ENCODE results near the gene DPEP2NB. TPM values are rescaled to one million over a fixed set of nuclear protein-coding genes. Genes with fewer than 3 reads are reported as not detected.
"Not testable (repeated sequence)": the region's sequence is repeated elsewhere in the genome, so short reads cannot be mapped to it uniquely, and the experiment has no call there.

Gene DPEP2NB
- total RNA-seq, 1 donor from 2014 or later: under 0.01 TPM

DNA sequence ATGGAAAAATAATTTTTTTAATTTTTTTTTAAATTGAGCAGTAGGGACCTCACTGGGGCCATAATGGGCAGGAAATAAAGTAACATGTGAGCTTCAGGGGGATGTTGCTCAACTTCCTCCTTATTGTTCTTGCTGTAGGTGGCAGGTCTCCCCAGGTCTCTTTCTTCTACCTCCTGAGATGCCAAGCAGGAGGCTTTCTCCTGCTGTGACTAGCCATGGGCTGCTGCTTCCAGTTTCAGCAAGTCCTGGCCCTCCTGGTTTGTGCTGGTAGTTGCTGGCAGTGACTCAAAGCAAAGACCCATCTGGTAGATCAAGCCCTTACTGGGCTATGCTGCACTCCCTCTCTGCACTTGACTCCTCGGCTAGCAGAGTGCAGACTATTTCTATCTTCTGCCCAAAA is 2.3 kb downstream of the DPEP2NB start:
- peak; percentile 53 to 72 for DNase-seq (ENCODE audit: low read depth in 2 of 2)

DNA sequence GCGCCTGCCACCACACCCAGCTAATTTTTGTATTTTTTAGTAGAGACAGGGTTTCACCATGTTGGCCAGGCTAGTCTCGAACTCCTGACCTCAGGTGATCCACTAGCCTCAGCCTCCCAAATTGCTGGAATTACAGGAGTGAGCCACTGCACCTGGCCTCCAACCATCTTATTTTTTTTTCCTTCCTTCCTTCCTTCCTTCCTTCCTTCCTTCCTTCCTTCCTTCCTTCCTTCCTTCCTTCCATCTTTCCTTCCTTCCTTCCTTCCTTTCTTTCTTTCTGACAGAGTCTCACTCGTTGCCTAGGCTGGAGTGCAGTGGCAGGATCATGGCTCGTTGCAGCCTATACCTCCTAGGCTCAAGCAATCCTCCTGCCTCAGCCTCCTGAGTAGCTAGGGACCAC is 5.8 kb downstream of the DPEP2NB start:
- not testable (repeated sequence) for DNase-seq (ENCODE audit: low read depth in 2 of 2)

DNA sequence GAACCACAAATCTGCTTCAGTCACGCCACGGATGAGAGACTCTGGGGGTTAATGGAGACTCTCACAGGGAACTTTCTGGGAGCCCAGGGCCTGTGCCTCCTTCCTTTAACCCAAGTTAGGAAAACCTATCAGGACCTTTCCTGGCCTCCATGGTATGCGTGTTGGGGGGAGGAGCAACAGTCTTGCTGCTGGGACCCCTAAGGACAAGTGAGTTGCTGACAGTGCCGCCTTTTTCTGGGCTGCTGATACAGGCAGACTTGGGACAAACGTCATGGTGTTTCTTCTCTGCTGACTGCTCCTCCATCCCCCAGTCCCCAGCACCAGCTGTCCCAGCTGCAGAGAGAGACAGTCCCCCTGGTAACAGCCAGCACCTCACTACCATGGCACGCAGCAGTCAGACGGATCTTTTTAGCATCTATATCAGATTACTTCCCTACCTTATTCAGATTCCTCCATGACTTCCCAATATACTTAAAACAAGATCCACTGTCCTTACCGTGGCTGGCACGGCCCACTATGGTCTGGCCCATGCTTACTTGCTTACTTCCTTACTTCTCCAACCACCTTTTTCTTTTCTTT is 6.5 kb downstream of the DPEP2NB start:
- DNase-seq (ENCODE audit: low read depth in 2 of 2): no peak

DNA sequence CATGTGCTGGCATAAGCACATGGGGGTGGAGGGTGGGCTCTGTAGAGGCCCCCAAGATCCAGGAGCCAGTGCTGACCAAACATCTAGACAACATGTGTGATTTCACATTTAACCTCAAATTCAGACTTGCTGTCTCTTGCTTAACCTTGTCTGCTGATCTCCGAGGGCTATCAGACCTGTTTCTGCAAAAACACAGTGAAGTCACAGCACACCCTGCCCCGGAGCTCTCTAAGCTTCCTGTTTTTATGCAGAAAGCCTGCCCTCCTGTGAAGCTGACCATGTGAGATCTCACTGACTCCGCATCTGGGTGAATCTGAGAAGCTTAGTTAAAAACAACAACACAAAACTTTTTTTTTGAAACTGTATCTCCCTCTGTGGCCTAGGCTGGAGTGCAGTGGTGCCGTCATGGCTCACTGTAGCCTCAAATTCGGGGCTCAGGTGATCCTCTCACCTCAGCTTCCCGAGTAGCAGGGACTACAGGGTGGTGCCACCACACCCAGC is 9.9 kb downstream of the DPEP2NB start:
- peak; percentile 86 to 95 for DNase-seq (ENCODE audit: low read depth in 2 of 2)

DNA sequence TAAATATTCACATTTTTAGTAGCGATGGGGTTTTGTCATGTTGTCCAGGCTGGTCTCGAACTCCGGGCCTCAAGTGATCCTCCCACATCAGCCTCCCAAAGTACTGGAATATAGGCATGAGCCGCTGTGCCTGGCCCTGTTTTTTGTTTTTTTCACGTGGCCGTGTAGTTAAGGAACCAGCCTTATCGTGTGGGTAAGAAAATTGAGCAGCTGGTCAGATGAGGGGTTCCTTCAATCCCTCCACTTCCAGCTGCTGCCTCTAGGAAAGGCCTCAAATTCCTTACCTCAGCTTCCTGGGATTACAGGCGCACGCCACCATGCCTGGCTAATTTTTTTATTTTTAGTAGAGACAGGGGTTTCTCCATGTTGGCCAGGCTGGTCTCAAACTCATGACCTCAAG is 10.5 kb downstream of the DPEP2NB start:
- DNase-seq (ENCODE audit: low read depth in 2 of 2): no peak

DNA sequence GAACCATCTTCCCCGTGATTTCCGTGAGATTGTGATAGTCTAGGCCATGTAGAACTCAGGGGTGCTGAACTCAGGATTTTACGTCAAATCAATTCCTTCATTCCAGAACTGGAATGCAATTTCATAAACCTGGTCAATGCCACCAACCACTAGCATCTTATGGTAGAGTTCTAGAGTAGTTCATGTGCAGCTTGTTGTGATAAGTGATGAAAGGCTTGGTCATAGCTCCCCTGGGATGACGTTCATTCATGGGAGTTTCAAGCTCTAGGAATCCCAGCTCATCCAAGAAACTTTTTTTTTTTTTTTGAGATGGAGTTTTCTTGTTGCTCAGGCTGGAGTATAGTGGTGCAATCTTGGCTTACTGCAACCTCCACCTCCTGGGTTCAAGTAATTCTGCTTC is 12.7 kb downstream of the DPEP2NB start:
- no peak for DNase-seq (ENCODE audit: low read depth in 2 of 2)

DNA sequence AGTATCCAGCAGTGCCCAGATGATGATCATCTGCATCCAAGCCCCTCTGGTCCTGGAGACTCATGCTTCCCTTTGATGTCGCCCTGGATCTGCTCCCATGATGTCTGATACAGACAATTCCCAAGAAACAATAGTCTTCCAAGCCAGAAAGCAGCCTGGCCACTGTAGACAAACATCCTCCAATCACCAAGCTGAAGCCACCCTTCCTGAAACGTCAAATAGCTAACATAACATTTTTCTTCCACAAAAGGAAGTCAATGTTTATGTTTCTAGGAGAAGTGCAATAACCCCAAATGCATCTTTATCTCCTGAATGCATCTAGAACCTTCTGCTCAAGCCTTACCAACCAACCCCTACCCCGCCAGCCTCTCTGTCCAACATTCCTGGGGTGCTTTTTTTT is 15.3 kb downstream of the DPEP2NB start:
- DNase-seq (ENCODE audit: low read depth in 2 of 2): peak in 1 of 2 donors; percentile 76

DNA sequence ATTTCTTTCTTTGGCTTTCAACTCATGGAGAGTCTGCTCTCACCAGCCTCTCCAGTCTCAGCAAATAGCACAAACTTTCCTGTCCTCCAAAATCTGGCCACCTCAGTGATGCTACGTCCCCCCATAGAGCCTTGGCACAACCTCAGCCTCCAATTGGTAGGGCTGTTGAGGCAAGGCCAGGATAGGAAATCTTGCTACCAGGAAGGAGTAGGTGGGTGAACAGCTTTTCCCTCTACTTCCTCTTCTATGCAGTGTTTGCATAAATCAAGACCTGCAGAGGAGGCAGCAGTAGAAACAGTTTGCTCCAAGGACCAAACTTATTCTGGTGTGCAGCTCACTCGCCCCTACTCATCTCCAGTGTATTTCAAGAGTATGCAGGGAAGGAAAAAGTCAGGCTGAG is 15.7 kb downstream of the DPEP2NB start:
- DNase-seq (ENCODE audit: low read depth in 2 of 2): no peak

DNA sequence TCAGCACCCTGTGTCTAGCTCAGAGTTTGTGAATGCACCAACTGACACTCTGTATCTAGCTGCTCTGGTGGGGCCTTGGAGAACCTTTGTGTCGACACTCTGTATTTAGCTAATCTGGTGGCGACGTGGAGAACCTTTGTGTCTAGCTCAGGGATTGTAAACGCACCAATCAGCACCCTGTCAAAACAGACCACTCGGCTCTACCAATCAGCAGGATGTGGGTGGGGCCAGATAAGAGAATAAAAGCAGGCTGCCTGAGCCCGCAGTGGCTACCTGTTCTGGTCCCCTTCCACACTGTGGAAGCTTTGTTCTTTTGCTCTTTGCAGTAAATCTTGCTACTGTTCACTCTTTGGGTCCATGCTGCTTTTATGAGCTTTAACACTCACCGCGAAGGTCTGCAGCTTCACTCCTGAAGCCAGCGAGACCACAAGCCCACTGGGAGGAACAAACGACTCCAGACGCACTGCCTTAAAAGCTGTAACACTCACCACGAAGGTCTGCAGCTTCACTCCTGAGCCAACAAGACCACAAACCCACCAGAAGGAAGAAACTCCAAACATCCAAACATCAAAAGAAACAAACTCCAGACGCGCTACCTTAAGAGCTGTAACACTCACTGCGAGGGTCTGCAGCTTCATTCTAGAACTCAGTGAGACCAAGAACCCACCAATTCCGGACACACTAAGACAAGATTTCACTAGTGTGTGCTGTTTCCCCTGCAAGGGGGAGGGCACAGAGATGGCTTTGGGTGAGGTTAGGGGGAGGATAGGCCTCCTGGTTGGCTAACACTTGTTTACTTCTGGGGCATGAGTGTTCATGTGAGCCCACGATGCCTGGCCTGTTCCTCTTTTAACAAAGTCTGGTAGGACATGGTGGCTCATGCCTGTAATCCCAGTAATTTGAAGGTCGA is 16.7 kb downstream of the DPEP2NB start, which contains the start of gene DPEP2:
DPEP2 (minus strand) TSS at position 706 of the 910 bp plus-strand sequence. CDS start 6,272 bp downstream, outside the sequence.
- not testable (repeated sequence) for DNase-seq (ENCODE audit: low read depth in 2 of 2)

DNA sequence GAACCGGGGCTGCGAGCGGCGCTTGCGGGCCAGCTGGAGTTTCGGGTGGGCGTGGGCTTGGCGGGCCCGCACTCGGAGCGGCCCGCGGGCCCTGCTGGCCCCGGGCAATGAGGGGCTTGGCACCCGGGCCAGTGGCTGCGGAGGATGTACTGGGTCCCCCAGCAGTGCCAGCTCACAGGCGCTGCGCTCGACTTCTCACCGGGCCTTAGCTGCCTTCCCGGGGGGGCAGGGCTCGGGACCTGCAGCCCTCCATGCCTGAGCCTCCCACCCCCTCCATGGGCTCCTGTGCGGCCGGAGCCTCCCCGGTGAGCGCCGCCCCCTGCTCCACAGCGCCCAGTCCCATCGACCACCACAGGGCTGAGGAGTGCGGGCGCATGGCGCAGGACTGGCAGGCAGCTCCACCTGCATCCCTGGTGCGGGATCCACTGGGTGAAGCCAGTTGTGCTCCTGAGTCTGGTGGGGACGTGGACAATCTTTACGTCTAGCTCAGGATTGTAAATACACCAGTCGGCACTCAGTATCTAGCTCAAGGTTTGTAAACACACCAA is 17.4 kb downstream of the DPEP2NB start:
- DNase-seq (ENCODE audit: low read depth in 2 of 2): not testable (repeated sequence)

DNA sequence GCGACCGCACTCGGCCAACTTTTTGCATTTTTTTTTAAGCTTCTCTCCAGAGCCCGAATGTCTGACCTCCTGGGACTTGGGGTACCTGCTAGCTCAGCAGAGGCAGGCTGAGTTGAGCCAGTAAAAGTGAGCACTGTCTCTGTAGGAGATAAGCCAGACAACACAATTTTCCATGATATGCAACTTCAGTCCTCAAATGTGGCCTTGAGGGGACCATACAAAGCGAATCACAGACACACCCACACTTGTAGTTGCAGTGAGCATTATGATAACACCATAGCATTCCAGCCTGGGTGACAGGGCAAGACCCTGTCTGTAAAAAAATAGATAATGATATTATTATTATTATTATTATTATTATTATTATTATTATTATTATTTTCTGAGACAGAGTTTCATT is 19.0 kb downstream of the DPEP2NB start:
- DNase-seq (ENCODE audit: low read depth in 2 of 2): no peak

DNA sequence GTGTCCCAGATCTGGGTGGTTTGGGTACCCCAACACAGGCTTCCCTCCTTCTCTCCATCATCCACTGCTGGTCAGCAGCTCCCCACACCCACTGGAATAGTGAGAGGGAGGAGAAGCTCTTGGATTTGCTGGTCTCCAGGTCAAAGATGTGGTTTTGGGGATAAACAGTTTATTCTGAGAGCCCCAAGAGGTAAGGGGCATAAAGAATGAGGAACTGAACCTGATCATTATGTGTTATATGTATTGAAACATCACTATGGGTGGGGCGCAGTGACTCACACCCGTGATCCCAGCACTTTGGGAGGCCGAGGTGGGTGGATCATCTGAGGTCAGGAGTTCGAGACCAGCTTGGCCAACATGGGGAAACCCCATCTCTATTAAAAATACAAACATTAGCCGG is 20.3 kb downstream of the DPEP2NB start:
- DNase-seq (ENCODE audit: low read depth in 2 of 2): no peak

DNA sequence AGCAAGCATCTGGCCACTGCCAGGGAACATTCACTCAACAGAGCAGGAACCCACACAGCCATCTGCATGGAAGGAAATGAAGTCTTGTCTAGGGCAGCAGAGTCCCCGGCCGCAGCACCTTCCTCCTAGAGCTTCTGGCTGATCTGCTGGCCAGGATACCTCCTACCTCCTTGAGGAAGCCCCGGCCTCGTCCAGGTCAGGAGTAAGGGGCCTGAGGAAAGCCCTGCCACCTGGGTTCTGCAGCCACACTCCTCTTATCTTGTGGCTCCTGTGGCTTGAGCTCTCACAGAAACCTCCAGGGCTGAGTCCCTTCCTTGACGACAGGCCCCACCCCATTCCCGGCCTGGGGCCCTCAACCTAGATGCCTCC is 21.7 kb downstream of the DPEP2NB start:
- DNase-seq (ENCODE audit: low read depth in 2 of 2): not testable (repeated sequence)

DNA sequence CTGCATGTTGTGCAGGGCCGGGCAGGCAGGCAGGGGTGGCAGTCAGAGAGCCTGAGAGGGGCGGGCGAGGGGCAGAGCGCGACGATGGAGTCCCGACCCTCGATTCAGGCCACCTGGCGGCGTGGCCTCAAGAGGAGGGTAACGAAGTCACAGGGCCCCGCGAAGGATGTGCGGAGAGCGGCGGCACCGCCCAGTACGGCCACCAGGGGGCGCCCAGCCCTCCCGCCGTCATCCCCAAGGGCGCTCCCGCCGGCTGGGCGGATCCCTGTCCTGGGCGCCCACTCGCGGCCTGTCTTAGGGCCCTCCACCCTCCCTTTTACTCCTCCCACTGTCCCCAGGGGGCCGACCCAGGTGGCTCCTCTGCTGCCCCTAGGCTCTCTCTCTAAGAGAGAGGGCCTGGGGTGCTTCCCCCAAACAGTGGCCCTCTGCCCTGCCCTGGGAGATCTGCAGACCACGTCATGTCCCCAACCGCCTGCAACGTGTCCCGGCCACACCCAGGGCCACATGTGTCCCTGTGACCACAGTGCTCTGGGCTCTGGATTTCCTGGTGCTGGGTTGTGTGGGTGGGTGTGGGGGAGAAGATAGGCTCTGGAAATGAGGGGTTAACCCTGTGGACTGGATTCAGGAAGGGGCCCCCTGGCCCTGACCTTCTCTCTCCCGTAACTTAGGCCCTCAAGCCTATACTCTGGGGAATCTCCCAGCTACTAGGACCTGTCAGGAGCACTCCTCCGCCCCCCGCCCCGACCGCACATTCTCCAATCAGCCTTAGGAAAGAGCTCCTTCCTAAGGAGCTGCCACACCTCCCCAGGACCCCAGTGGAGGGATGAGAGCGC is 22.3 kb downstream of the DPEP2NB start:
- DNase-seq (ENCODE audit: low read depth in 2 of 2): peak; percentile 70 to 80

DNA sequence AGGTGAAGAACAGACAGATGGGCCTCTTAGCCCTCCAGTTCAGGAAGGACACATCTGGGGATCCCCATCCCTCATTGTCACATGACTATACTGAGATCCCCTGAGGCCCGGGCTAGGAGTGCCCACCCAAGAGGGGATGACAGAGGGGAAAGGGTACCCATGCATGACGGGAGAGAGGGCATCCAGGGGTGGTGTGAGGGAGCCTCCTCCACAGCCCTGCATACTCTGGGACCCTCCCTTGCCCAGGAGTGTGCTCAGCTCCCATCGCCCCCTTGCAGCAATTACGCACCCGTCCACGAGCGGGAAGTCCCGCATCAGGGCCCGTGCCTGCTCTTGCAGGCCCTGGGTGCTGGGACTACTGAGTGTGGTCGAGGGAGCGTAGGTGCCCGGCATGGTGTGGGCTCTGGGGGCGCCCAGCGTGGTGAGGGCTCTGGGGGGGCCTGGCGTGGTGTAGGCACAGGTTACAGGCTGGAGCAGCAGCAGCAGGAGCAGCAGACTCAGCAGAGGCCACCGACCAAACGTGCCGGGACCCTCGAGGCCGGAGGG is 23.0 kb downstream of the DPEP2NB start:
- no peak for DNase-seq (ENCODE audit: low read depth in 2 of 2)

DNA sequence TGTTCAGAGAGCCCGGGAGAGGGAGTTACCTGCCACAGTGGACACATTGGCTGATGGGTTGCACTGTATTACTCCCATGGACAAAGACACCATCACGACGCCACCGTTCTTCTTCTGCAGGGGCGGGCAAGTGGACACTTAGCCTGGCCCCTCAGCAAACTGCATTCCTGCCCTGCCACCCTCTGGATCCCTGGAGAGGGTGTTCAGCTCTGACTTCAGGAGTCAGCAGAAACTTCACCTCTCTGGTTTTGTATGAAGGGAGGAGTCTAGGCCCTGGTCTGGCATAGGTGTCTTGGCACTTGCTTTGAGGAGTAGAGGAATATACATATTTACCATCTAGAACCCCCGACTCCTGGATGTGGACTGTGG is 25.7 kb downstream of the DPEP2NB start:
- no peak for DNase-seq (ENCODE audit: low read depth in 2 of 2)

DNA sequence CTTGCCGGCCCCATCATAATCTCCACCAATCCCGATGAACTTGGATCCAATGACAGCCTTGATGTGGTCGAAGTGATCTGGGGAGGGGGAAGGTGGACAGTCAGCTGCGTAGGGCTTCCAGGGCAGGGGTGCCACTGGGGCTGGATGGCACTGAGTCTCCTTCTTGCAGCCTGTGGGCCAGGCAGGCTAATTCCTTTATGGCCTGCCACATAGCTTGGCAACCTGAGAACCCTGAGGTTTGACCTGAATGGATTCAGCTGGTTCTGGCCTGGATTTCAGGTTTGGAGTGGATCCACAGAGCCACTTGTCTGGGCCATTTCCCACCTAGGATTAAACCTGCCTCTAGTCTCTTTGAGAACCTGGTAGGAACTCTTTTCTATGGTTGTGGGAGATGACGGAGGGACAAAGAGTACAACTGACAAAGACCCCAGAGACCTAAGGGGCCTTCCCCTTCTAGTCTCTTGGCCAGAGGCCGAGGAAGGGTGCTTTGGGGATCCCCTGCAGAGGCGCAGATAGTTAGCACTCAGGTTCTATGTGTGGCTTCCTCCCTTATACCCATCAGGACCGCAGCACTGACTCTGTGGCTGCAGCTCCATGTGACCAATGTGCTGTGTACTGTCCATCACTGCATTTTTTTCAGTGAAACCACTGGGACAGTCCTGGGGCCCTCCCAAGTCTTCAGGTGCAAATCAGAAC is 26.2 kb downstream of the DPEP2NB start:
- DNase-seq (ENCODE audit: low read depth in 2 of 2): no peak

DNA sequence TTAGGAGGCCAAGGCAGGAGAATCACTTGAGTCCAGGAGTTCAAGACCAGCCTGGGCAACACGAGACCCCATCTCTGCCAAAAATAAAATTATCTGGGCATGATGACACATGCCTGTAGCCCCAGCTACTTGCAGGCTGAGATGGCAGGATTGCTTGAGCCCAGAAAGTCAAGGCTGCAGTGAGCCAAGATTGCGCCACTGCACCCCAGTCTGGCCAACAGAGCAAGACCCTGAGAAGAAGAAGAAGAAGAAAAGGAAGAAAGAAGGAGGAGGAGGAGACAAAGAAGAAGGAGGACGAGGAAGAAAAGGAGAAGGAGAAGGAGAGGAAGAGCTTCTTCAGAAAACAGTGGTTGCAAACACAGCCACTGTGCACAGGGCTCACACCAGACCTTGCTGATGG is 27.0 kb downstream of the DPEP2NB start:
- no peak for DNase-seq (ENCODE audit: low read depth in 2 of 2)

DNA sequence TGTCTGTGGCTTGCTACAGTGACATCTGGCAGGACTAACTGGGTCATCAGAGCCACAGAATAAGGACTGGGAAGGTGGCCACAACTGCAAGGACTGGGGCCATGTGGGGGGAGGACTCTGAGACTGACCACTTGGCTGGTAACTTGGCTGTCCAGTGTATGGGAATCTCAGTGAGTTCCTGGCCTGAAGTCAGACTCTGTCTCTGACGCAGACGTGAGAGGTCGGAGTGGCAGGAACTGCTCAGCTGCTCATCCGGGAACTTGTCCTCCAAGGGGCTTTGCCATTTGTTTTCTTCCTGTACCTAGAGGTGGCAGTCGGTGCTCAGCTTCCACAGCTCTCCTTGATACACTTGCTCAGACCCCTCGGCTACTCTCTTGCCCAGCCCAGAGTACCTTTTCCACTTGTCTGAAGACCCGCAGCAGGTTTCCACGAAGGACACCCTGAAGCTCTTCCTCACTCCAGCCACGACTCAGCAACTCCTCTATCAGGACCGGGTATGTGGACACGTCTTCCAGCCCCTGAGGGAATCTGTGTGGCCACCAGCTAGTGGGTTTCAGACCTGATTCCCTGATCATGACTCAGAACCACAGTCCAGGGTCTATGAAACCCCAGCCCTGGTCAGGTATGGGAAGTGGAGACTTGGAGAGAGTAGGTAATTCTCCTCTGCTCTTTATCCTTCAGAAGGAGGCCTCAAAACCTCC is 28.1 kb downstream of the DPEP2NB start:
- peak in 1 of 2 donors; percentile 64 for DNase-seq (ENCODE audit: low read depth in 2 of 2)

DNA sequence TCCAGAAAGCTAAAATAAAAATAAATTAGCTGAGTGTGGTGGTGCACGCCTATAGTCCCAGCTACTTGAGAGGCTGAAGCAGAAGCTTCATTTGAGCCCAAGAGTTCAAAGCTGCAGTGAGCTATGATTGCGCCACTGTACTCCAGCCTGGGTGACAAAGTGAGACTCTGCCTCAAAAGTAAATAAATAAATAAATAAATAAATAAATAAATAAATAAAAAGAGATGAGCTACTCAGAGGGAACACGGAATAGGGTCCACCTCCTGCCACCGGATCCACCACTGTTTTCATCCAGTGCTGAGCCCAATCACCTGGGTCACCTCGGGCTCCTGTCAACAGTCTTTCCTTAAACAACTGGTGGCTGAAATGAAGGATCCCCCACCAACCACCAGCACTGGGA is 28.8 kb downstream of the DPEP2NB start:
- no peak for DNase-seq (ENCODE audit: low read depth in 2 of 2)

All from lung microvascular endothelial cell (primary cell).